Heart left ventricle (tissue), 13 donors: ENCODE results near the gene C5AR1.

ENCODE experiments used
- CTCF ChIP-seq, 12 donors: fragments of 200-600 bp; sonication (generic) in 4 of 12; IDR thresholded peaks; one replicate each; pipeline versions ENCODE4 v1.5.0 to v1.8.0; 2018 to 2022; ENCODE audit warnings: antibody characterized with exemption in 12 of 12, mild to moderate bottlenecking in 5 of 12
- POLR2A ChIP-seq, 2 donors: fragments of 450-650 bp; IDR thresholded peaks; one replicate each; pipeline ENCODE4 v1.6.1; 2017; ENCODE audit warnings: antibody characterized with exemption in 2 of 2, mild to moderate bottlenecking in 2 of 2, moderate library complexity in 2 of 2
- donor health status: ischemic (EF 13 %, LVEDD 7.1; RV severe dilation, severe dysfunction).
- donor health status: DM: no; HTN: yes; CAD: no.
- donor health status: DM: no; HTN: no; CAD: no.
- donor health status: ischemic (EF 25% LVEDD 6.9; RV normal size, moderate dysfunction).
- donor health status: ischemic (EF 25% LVEDD 5.7; RV mildly dilated, moderate dysfunction).
- donor health status: ischemic (EF 35%, LVEDD 5.7; RV mildly dilated, moderate dysfunction).
- donor health status: nonischemic (EF 11% LVEDD 7.7; RV severe dilation, severe dysfunction).
- donor health status: DM: yes; HTN: yes; CAD: no.
- donor health status: PGD.
- donor health status: ischemic (EF 29% LVEDD 5.4; RV normal size, mild dysfunction).
- donor health status: nonischemic (EF 23%, LVEDD 6.1; RV moderate dilation, normal function).

GRCh38 chr19:47302249-47302648 is 7.4 kb upstream of the C5AR1 start:
- TF ChIP-seq CTCF (IDR thresholded peaks at IDR 0.05) (no peak), POLR2A (IDR thresholded peaks at IDR 0.05) (no peak)
